ENCODE results near the gene AQP5.

AQP5 gene

DNA sequence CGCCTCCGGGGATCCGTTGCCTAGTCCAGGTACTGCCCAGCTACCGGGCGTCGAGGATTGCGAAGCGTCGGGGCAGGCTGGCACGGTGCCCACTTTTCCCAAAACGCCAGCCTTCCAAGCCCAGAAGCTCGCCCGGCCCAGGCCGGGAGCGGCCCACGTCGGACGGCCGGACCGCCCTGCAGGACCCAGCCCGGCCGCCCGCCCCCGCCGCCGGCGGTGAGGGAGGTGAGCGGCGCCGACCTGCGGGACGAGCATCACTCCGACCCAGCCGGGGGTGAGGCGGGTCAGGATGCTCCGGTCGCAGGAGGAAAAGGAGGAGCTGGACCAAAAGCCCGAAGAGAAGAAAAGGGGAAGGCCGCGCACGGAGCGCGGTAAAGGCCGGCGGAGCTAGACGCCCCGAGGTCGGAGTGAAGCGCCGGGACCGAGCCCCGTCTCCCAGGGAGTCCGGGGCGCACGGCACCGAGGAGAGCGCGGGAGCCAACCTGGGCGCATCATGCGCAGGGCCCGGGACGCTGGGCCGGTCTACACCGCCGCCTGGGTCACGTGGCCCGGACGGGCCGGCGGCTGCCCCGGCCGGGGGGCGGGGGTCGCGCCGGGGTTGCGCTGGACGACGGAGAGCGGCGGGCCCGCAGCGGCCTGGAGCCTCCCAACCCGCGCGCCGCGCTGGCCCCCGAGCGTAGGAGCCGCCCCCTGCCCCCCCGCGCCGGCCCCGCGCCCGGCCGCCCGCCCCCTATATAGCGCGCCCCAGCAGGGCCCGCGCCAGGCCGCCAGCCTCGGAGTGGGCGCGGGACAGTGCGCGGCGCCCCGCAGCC lies at the start of gene AQP5:
TSS of gene AQP5 (plus strand) at position 762 of the 812 bp plus-strand sequence. CDS start 146 bp downstream, outside the sequence.
- no peak for DNase-seq (ENCODE audit: low spot score)

DNA sequence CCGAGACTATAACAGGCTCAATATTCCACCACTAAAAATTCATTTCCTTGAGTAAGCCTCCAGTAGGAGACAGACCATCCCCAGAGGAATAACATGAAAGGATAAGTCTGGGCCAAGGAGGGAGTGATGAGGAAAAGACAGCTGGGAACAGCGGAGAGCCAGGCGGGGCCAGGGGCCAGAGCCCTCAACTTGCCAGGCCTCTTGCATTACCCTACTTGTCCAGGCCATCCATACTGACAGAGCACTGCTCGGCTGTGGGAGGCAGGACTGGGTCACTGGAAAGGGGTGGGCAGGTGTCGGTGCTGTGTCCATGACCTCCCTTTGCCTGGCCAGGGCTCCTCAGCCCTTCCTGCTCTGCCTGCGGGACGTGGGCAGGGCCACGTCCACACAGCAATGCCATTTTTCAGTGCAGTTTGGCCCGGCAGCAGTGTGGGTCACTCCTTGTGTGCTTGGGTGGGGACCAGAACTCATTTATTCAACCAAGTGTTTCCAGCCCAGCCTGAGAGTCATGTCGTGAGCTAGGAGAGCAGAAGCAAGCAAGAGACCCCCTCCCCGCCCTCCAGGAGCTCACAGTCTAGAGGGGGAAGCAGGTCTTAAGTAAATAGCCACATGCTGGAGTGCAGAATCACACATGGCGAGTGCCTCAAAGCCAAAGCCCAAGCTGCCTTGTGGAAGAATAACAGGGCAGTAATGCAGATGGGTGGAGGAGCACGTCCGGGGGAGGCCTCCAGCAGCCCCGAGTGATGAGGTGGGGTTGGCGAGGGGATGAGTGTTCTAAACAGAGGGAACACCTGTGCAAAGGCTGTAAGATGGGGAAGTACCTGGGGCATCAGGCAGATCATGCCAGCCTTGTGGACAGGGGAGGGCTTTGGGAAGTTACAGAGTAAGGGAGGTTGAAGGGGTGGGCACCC lies 49.1 kb upstream of the AQP5 start:
- no peak for DNase-seq (ENCODE audit: low spot score)

DNA sequence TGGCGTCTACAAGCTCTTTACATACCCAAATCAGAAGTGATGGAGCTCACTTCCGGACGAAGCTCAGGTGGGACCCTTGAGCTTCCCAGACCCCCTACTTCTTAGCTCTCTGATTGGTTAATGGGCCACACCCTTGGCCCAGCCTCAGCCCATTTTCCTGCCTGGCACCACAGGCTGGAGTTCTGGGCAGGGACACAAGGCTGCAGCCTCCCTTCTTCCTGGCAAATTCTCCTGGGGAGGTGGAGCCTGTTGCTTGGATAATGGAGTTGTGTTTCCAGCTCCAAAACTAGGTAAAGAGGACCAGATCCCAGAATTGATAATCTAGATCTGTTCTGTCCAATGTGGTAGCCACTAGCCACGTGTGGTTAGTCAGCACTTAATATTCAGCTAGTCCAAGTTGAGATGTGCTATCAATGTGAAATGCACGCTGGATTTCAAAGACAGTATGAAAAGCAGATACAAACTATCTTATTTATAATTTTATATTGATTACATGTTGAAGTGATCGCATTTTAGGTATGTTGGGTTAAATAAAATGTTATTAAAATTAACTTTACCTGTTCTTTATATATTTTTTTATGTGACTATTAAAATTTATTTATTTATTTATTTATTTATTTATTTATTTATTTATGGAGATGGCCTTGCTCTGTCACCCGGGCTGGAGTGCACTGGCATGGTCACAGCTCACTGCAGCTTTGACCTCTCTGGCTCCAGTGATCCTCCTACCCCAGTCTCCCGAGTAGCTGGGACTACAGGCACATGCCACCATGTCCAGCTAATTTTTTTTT lies 45.3 kb upstream of the AQP5 start:
- no peak for DNase-seq (ENCODE audit: low spot score)

DNA sequence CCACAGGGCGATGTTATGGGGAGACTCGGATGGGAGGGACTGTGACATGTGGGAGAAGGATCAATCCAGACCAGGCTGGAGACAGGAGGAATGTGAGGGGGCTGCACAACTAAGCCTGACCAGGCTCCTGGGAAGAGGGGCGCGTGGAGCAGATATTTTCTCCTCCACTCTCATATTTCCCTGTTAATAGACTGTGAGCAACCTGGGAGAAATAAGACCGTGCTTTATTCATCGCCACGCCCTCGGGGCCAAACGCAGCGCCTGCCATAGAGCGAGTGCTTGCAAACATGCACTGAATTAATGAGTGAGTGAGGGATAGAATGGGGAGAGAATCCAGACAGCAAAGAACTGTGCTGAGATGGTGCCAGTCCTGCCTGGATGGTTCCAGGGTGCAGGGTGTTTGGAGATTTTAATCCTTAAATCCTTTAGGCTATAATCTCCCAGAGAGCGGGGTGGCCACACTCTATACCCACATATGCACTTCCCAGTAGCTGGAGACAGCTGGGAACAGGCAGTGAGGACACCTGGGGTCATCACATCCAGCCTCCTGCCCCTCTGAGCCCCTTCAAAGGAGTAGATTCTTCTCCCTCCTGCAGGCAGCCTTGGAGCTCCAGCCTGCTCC lies 44.4 kb upstream of the AQP5 start:
- DNase-seq (ENCODE audit: low spot score), result no peak

DNA sequence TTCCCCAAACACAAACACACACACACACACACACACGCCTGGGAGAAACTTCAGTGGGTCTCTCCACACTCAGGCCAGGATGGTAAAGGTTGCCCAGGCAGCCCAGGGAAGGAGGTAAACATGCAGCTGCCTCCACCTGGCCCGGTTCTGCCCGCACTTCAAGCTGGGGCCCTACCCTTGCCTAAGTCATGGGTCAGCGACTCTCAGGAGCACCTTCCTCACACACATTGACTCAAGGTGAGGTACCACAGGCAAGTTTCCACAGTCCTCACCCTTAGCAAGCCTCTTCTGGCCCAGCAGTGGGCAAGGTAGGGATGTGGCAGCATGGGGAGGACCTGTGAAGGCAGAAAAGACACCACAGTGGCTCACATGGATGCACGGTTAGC lies 43.9 kb upstream of the AQP5 start:
- no peak for DNase-seq (ENCODE audit: low spot score)

DNA sequence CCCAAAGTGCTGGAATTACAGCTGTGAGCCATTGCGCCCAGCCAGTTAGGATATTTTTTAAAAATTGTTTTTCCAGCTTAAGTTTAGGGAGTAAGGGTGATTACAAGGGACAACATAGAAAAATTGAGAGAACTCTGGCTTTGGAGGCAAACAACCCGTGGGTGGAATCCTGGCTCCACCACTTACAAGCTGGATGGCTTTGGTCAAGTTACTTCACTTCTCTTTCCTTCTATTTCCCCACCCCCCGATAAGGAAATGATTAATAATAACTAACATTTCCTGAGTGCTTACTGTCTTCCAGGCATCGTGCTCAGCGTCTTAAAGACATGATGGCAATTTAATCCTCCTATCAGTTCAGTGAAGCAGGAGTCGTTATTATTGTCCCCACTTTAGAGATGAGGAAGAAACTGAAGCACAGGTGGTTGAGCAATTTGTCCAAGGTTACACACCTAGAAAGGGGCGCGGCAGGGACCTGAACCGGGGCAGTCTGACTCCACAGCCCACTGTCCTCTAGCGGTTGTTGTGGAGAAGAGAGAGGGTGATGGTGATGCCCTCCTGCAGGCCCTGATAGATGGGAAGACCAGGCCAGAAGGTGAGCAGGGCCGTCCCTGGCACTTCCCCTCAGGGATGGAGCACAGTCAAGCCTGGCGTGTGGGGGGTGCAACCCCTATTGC lies 41.3 kb upstream of the AQP5 start:
- DNase-seq (ENCODE audit: low spot score), result no peak

DNA sequence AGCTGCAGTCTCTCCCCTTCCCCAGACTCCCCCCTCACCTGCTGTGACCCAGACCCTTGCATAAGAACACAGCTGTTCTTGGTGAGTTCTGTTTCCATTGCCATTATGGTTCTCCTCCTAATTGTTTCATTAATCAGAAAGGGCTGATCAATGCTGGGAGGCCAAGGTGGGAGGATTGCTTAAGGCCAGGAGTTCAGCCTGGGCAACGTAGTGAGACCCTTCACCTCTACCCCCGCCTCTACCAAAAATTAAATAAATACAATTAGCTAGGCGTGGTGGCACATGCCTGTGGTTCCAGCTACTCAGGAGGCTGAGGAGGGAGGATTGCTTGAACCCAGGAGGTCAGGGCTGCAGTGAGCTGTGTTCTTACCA lies 40.8 kb upstream of the AQP5 start:
- DNase-seq (ENCODE audit: low spot score), result no peak

DNA sequence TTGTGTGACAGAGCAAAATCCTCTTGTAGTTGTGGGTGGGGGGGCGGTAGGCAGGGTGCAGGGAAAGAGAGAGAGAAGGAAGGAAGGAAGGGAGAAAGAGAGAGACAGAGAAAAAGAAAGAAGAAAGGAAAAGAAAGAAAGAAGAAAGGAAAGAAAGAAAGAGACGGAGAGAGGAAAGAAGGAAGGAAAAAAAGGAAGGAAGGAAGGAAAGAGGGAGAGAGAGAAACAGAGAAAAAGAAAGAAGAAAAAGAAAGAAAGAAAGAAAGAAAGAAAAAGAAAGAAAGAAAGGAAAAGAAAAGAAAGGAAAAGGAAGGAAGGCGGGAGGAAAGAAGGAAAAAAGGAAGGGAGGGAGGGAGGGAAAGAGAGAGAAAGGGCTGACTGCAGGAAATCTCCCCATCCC lies 40.4 kb upstream of the AQP5 start:
- no peak for DNase-seq (ENCODE audit: low spot score)

DNA sequence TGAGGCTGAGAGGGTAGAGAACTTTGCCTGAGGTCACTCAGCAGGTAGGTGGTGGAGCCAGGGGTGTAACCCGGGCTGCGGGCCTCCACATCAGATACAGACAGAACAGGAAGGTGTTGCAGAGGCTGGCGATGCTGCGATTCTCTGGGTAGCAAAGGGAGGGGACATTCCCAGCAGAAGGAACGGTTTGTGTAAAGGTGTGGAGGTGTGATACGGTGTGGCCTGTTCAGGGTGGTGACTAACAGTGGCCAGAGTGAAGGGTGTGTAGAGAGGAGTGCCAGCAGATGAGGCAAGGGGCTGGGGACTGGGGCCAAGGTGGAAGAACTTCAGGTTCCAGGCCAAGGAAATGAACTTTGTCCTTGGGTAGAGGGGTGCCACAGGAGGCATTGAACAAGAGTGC lies 39.7 kb upstream of the AQP5 start:
- no peak for DNase-seq (ENCODE audit: low spot score)

DNA sequence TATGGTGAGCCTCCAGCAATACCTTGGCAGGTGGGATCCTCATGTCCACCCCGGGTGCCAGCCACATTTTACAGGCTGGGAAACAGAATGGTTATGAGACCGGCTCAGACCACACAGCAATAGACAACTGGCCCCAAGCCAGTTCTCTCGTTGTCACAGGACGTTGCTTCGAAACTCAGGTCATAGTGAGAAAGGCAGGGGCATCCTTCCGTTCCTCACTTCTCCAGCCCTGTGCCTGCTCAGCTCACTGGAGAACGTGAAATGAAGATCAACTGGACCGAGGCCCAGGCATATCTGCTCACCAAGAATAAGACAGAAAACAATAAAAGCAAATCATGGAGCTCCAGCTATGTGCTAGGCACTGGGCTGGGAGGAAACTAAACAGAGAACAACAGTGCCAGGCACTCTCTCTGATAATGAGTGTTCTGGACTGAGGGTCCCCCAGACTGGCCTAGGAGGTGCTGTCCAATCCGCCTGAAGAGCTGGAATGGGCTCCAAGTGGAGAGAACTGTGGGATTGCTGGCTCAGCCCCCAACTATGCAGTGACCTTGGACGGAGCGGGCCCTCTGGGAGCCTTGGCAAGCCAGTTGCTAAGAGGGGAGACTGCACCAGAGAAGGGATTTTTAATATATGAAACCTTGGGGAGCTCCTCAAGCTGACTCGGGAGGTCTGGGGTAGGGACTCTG lies 39.2 kb upstream of the AQP5 start:
- no peak for DNase-seq (ENCODE audit: low spot score)

DNA sequence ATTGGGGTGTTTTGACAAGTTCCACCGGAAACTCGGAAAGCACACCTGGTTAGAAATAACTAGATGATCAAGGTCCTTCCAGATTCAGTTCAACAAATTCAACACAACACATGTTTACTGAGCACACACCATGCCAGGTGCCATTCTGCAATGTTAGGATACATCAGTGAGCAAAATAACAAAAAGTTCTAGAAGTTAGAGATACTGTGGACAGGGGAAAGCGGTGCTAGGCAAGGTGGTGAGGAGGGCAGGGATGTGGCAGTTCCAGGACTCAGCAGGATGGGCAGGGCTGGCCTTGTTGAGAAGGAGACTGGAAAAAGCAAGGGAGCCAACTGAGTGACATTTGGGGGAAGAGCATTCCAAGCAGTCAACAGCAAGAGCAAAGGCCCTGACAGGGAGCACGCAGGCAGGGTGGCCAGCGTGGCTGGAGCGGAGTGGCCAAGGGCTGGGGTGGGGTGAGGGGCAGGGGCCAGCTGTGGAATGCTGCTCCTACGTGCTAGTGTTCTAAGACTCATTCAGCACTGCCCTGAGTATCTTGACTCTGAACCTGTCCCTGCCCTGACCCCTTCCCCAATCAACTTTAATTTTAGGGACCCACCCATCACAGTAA lies 38.5 kb upstream of the AQP5 start:
- no peak for DNase-seq (ENCODE audit: low spot score)

DNA sequence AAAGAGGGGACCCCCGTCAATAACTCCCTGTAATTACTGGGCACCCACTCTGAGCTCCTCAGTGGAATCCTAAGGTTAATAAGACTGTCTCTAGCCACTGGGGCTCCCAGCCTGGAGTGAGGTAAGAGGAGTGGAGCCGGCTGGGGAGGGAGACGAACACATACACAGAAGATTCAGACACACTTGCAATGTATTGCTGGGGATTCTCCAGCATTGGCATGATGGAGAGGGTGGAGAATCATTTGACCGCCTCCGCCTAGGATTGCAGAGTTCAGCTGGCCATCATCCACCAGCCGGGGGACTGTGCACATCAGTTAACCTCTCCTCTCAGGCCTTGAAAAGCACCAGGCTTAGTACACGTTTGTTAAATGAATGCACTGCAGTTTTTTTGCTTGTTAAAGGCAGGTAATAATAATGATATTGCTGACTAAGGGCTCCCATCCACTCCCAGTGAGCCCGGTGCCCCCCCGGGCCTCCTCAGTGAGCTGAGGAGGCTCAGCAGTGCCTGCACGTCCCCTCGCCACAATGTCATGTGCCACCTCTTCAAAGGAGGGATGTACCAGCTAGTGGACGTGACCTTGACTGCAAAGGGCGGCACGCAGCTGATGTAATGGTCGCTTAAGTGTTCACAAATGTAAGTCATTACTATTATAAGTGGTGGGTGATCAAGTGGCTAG lies 37.7 kb upstream of the AQP5 start:
- no peak for DNase-seq (ENCODE audit: low spot score)

DNA sequence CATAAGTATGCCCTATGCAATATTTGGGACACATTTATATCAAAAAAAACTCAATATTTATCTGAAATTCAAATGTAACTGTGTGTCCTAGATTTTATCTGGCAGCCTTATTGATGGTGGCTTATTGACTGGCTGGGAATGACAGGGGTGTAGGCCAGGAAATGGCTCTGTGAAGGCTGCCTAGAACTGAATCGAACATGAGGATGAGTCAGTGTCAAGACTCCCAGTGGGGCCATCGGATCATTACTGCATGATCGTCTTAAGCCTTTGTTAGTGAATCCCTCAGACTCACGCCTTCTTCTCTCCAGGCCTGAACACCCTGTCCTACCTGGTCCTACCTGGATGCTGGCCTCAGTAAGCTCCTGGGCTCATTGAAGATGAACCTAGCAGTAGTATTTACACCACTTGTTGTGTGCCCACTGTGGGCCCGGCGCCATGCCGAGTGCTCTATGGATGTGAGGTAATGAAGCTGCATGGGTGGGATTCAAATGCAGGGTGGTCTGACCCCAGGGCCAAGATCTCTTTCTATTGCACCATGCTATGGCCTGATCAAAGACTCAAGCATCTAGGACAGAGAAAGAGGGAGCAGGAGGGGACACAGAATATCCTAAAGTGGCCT lies 36.9 kb upstream of the AQP5 start:
- no peak for DNase-seq (ENCODE audit: low spot score)

DNA sequence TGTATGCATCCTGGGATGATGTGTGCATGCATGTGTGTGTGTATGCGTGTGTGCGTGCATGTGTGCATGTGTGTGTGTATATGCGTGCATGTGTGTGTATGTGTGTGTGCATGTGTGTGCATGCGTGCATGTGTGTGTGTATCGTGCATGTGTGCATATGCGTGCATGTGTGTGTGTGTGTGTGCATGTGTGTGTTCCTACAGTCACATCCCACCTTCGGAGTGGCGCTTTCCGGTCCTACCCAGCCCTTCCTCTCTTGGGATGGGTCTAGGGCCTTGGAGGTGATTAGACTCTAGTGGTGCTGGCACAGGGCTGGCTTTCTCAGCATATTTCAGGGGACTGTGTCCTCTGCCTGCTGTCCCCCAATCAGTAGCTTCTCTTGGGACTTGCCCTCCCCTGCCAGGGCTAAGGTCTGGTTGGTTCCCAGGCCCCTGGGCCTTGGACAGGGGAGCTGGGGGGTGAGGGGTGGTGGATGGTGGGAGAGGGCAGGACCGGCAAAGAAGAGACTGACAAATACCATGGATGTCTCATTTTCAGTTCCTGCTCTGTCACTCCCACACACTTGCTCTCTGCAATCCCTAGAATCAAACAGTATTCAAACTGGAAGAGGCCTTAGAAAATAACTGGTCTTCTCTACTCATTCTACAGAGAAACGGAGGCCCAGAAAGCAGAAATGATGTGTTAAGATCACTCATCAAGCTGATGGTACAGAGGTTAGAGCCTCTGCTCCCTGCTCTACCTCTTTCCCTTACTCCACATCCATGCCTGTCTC lies 36.1 kb upstream of the AQP5 start:
- DNase-seq (ENCODE audit: low spot score), result no peak

DNA sequence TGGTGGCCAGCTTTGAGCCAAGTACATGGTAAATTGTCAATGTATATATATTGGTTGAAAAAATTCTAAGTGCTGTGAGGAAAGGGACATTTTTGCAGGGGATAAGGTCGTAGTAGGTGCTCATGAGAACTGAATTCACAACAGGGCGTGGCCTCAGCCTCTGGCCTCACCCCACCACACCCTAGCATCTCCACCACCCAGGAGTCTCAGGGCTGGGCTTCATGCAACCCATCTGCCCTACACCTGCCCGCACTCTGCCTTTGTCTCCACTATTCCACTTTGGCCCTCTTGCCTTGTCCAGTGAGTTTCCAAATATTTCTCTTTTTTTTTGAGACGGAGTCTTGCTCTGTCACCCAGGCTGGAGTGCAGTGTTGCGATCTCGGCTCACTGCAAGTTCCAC lies 33.2 kb upstream of the AQP5 start:
- no peak for DNase-seq (ENCODE audit: low spot score)

DNA sequence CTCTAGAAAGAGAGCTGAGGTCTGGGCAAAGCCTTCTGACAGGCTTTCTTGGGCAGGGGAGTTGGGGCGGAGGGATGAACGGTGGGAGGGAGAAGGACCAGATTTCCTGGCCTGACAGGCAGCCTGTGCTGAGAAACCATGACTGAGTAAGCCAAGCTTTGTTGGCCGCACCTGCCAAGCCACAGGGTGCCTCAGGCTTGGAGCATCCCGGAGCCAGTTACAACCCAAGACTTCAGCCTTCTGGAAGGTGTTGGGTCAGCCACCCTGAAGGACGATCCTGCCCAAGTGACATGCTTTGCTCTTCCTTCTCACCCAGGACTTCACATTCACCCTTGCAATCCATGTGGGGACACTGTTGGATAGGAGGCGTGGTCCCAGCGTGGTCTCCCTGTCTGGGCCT lies 32.1 kb upstream of the AQP5 start:
- no peak for DNase-seq (ENCODE audit: low spot score)

DNA sequence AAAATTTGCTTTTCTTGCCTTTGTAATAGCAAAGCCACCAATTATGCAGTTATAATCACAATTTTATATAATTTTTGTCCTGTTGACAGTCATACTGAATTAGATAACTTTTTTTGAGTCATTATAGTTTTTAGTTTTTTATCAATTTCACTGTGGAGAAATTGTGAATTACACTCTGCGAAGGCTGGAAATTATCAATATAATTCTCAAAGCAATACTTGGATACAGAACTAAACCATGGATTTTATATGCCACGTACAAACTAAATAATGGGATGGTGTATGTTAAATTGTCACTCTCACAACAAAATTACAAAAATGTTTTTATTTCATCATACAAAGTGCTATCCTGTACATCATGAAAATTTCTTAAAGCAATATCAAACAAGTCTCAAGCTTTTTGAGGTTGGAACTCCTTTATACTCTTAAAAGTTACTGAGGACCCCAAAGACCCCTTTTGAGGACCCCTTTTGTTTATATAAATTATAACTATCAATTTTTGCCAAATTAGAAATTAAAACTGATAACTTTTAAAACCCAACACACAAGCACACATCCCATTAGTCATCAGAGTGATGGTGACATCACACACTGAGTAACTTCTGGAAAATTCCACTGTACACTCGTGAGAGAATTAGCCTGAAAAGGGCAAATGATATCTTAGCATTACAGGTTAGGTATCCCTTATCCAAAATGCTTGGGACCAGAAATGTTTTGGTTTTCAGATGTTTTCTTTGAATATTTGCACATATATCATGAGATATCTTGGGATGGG lies 31.0 kb upstream of the AQP5 start:
- no peak for DNase-seq (ENCODE audit: low spot score)

DNA sequence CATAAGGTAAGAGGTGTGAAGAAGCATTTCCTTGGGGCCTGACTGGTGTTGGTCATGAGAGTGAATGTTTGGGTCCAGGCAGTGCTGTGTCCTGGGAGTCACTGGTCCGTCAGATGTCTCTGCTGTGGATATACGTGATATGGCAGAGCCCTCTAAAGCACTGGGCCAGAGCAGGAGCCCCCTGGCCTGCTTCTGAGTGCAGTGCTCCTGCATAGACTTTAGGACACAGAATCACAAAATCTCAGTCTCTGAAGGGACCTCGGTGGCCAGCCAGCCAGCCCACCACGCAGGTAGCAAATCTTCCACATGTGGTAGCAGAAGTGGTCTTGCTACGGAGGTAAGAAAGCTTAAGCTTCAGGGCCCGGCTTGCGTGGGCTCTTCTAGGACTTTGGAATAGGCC lies 29.6 kb upstream of the AQP5 start:
- no peak for DNase-seq (ENCODE audit: low spot score)

Measured in HuH-7.5 (cell line).